Left hindlimb (tissue), 1 donor: ENCODE results near the gene BCL2L14.

ENCODE experiments used
- DNase-seq: peaks from one replicate; pipeline ENCODE4 v3.0.0-alpha.2; 2018

Gene BCL2L14

GRCh38 chr12:12064596-12064995 is 6.1 kb upstream of the BCL2L14 start:
- no peak for DNase-seq

- DNase-seq: no peak
Observed at GRCh38 chr12:12068751-12069150, 2.0 kb upstream of the BCL2L14 start.

DNA sequence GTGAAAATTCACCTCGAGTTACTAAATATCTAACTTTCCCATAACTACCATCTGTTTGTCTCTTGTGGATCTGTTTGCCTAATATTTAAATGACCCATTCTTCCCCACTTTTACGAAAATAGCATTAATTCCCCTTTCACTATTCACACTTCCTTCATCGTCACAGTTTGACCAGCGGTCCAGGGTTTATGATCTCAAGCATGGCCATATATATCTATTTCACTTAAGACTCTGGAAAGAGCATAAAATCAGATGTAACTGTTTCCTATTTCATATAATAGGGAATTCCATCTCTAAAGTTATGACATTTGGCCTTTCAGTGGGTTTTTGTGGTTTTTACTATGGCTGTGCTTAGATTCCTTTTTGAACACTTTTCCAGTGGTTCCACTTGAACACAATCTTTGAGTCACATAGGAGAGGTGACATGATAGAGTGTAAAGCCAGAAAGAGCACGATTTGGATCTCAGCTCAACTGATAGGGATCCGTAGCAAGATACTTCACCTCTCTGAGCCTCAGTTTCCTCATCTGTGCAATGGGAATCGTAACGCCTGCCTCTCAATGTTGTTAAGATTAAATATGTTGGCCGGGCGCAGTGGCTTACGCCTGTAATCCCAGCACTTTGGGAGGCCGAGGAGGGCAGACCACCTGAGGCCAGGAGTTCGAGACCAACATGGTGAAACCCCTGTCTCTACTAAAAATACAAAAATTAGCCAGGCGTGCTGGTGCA is 754 bp upstream of the BCL2L14 start:
- DNase-seq: no peak

GRCh38 chr12:12072064-12072760 is 1.5 kb downstream of the BCL2L14 start:
- DNase-seq: no peak

DNA sequence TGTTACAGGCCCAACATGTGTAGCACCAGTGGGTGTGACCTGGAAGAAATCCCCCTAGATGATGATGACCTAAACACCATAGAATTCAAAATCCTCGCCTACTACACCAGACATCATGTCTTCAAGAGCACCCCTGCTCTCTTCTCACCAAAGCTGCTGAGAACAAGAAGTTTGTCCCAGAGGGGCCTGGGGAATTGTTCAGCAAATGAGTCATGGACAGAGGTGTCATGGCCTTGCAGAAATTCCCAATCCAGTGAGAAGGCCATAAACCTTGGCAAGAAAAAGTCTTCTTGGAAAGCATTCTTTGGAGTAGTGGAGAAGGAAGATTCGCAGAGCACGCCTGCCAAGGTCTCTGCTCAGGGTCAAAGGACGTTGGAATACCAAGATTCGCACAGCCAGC is 8.6 kb downstream of the BCL2L14 start:
- DNase-seq: no peak

- DNase-seq: no peak
Observed at GRCh38 chr12:12081836-12082497, 11.2 kb downstream of the BCL2L14 start.

GRCh38 chr12:12083688-12084087 is 12.9 kb downstream of the BCL2L14 start:
- no peak for DNase-seq

DNA sequence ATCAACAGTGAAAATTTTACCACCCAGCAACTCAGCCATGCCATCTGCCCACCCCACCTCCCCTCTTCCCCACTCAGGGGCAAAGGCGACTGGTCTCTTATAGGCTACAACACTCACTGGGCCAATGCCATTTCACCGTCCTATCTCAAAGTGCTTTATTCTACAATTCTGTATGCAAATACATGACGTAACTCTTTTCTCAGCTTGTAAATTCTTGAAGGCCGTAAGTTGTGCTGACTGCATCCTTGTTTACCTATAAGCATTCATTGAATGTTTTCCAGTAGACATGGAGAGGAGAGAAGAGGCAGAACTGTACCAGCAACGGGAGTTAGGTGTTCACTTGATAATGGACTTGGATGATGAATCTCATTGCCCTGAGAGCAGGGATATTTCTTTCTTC is 15.6 kb downstream of the BCL2L14 start:
- DNase-seq: no peak

- DNase-seq: no peak
Observed at GRCh38 chr12:12086973-12087692, 16.4 kb downstream of the BCL2L14 start.

GRCh38 chr12:12087693-12088034 is 16.9 kb downstream of the BCL2L14 start:
- no peak for DNase-seq

DNA sequence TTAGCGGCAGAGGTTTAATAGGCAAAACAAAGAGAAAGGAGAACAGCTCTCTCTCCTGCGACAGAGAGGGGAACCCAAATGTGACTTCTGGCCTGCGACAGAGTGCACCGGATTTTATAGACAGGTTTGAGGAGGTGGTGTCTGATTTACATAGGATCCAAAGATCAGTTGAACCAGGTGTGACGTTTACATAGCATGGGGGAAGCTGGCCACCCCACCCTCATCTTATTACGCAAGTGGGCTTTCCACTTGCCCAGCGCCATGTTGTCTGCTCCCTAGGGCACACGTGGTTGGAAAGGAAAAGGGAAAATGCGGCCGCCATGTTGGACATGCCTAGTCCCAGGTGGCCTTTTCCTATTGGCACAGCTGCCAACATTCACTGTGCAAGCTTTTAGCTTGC is 17.4 kb downstream of the BCL2L14 start:
- DNase-seq: no peak

DNA sequence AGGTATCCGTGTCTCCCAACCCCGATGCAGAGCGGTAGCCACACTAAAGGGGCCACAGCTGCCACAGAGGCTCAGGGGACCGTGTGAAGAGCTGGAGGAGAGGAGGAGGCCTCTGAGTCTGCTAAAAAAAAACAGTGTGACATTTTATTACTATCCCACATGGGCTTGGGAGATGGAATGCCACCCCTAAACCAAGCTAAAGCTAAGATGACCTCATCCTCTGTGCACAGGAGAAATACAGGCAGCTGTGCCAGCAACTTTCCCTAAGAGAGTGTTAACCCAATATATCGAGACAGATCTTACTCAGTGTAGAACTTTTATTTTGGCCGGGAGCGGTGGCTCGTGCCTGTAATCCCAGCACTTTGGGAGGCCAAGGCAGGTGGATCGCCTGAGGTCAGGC is 18.0 kb downstream of the BCL2L14 start:
- DNase-seq: no peak

DNA sequence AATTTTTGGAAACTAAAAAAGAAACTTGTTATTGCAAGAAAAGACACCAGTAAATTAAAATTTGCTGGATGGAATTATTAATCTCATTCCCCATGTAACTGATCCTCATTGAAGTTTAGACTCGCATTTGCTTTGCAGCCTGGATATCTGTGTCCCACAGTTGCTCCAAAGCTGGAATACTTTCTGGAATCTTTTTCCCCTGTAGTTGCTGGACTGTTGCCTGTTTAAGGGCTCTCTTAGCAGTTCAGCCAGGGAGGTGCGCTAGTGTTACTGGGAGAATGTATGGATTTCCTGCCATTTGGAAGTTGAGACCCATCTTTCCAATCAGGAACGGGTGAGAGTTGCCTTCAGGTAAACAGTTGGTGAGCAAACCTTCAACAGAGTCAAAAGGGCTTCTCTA is 20.3 kb downstream of the BCL2L14 start:
- no peak for DNase-seq

- DNase-seq: no peak
Observed at GRCh38 chr12:12091977-12092663, 21.4 kb downstream of the BCL2L14 start.

DNA sequence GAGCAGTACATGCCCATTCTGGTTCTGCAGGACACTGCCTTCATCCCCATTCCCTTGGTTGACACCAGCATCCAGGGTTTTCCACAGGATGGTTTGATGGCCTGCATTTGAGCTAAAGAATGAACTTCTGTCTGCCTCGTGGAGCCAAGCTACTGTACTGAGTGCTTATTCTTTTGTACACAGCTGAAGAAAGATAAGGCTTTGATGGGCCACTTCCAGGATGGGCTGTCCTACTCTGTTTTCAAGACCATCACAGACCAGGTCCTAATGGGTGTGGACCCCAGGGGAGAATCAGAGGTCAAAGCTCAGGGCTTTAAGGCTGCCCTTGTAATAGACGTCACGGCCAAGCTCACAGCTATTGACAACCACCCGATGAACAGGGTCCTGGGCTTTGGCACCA is 23.7 kb downstream of the BCL2L14 start:
- no peak for DNase-seq

- DNase-seq: no peak
Observed at GRCh38 chr12:12095021-12095420, 24.3 kb downstream of the BCL2L14 start.

DNA sequence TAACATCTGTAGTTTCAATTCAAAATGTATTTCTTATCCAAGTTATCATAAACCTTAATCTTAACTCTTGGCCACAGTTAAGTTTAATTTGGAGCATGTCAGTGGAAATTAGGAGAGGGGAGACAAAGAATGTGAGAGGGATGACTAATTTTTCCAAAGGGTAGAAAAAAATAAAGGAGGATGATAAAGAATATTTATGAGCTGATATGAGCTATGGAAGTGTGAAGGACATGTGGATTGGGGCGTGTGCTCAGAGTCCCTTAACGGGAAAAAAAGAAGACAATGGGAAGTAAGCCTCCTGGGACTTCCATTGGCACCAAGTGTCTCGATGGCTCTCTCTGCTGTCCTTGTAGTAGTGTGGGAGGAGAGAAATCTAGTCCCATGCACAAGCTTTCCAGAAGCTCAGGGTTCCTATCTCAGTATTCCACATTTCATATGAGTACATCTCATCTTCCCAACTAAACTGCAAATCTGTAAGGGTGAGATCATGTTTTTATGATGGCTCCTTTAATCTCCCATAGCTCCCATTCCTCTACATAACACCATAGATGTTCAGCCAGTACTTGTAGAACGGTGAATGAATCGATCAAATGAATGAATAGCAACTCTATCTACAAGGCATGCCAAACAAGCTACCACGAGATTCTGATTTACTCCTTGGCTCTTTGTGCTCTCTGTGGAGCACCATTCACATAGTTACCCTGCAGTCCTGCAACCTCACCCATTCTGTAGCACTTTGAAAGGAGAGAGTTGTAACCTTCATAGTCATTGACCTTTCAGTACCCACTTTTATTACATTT is 27.4 kb downstream of the BCL2L14 start:
- DNase-seq: no peak

- no peak for DNase-seq
Observed at GRCh38 chr12:12098691-12099015, 27.9 kb downstream of the BCL2L14 start.

GRCh38 chr12:12099102-12099501 is 28.4 kb downstream of the BCL2L14 start:
- DNase-seq: no peak

GRCh38 chr12:12107678-12108077 is 36.9 kb downstream of the BCL2L14 start:
- DNase-seq: no peak

DNA sequence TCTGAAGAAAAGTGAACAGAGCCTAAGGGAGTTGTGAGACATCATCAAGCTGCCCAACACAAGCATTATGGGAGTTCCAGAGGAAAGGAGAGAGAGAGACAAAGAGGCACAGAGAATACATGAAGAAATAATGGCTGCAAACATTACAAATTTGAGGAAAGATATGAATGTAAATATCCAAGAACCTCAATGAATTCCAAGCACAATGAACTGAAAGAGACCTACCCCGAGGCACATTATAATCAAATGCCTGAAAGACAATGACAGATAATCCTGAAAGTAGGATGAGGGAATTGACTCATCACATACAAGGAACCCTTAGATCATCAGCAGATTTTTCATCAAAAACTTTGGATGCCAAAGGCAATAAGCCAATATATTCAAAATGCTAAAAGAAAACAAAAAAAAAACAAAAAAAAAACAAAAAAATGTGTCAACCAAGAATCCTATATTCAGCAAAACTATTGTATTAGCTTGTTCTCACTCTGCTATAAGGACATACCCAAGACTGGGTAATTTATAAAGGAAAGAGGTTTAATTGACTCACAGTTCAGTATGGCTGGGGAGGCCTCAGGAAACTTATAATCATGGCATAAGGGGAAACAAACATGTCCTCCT is 37.8 kb downstream of the BCL2L14 start:
- DNase-seq: no peak
